Tibial nerve (tissue), 4 donors: ENCODE measurements around the gene CROCC2. TPM values are rescaled to one million over a fixed set of nuclear protein-coding genes. Genes with fewer than 3 reads are reported as not detected.

Experiments
- DNase-seq, 2 donors: peaks; one replicate each; pipeline ENCODE4 v3.0.0-alpha.2; 2019; ENCODE audit warnings: low spot score in 2 of 2
- H3K27ac ChIP-seq, 4 donors: fragments of 200-600 bp; sonication (generic) in 3 of 4; one replicate each; pipeline ENCODE4 v1.5.1; 2017 to 2019; ENCODE audit warnings: mild to moderate bottlenecking in 1 of 4
- H3K27me3 ChIP-seq, 2 donors: fragments of 200-600 bp; sonication (generic) in 1 of 2; one replicate each; pipeline versions ENCODE4 v1.5.1 to v1.6.0; 2017 to 2019
- H3K36me3 ChIP-seq, 3 donors: fragments of 200-600 bp; sonication (generic); one replicate each; pipeline ENCODE4 v1.5.1; 2018 to 2019
- H3K4me1 ChIP-seq, 4 donors: fragments of 200-600 bp; sonication (generic) in 3 of 4; one replicate each; pipeline ENCODE4 v1.5.1; 2017 to 2019
- H3K4me3 ChIP-seq, 4 donors: fragments of 200-600 bp; sonication (generic) in 3 of 4; one replicate each; pipeline ENCODE4 v1.5.1; 2017 to 2019; ENCODE audit warnings: mild to moderate bottlenecking in 1 of 4, moderate library complexity in 1 of 4
- H3K9me3 ChIP-seq, 4 donors: fragments of 200-600 bp; sonication (generic) in 3 of 4; one replicate each; pipeline ENCODE4 v1.5.1; 2017 to 2019
- CTCF ChIP-seq, 5 experiments: fragments of 200-600 bp in 3 of 5; fragments of 450-650 bp in 2 of 5; sonication (generic) in 3 of 5; IDR thresholded peaks; one replicate each; pipeline ENCODE4 v1.5.1; 2016 to 2019; ENCODE audit warnings: antibody characterized with exemption in 5 of 5, mild to moderate bottlenecking in 3 of 5, moderate library complexity in 2 of 5
- EP300 ChIP-seq, 2 donors: sonication (generic); formaldehyde crosslinking; IDR thresholded peaks; one replicate each; pipeline ENCODE4 v1.6.1; 2017; ENCODE audit warnings: antibody characterized with exemption in 2 of 2, mild to moderate bottlenecking in 1 of 2
- POLR2A ChIP-seq, 2 donors: fragments of 450-650 bp; IDR thresholded peaks; one replicate each; pipeline ENCODE4 v1.6.1; 2017; ENCODE audit warnings: antibody characterized with exemption in 2 of 2, mild to moderate bottlenecking in 2 of 2, moderate library complexity in 2 of 2
- WGBS, 2 donors: methylation state at CpG; one replicate each; pipeline ENCODE4 v1.1.5; 2018; 5-methylcytosine and 5-hydroxymethylcytosine counted together
- total RNA-seq, 4 donors: library from RNA; depleted of rRNA; stranded (reverse); fragments of >200 nt; gene quantifications; one replicate each; pipeline ENCODE4 v1.1.0, GENCODE V29; 2016

The CROCC2 gene
- total RNA-seq, 4 donors from 2014 or later, result 0.44 to 1.2 TPM; not detected in 2

GRCh38 chr2:241036964-241037421 is 130.9 kb downstream of the CROCC2 start:
- WGBS, 2 donors, result 70 to 79% methylated on average over 13 to 18 of the region's 18 CpGs
- Histone ChIP-seq H3K9me3 (no peaks in the 10 kb centered on the region), H3K36me3 (peaks cover 0 to 82% (median 0%) of the 10 kb centered on the region in 3 donors), H3K27ac (peak overlapping the region in 1 of 4 donors; percentile 65), H3K27me3 (peaks cover 0 to 5% of the 10 kb centered on the region in 2 donors), H3K4me1 (peaks cover 0 to 22% (median 1%) of the 10 kb centered on the region in 4 donors), H3K4me3 (peak overlapping the region in 2 of 4 donors; percentile 28 to 42)
- no peak for DNase-seq
- TF ChIP-seq EP300 (IDR thresholded peaks at IDR 0.05) (no peak), POLR2A (IDR thresholded peaks at IDR 0.05) (no peak), CTCF (IDR thresholded peaks at IDR 0.05) (no peak)

GRCh38 chr2:241037498-241037897 is 131.4 kb downstream of the CROCC2 start:
- DNase-seq, result no peak
- peaks cover 0 to 22% (median 1%) of the 10 kb centered on the region in 4 donors for H3K4me1 ChIP-seq
- H3K27me3 ChIP-seq, result peaks cover 0 to 5% of the 10 kb centered on the region in 2 donors
- TF ChIP-seq CTCF (IDR thresholded peaks at IDR 0.05), result no peak
- no peak for TF ChIP-seq EP300 (IDR thresholded peaks at IDR 0.05)
- TF ChIP-seq POLR2A (IDR thresholded peaks at IDR 0.05), result no peak
- peak overlapping the region in 1 of 4 donors; percentile 65 for H3K27ac ChIP-seq
- H3K36me3 ChIP-seq, result peaks cover 0 to 82% (median 0%) of the 10 kb centered on the region in 3 donors
- WGBS, 2 donors, result 86 to 90% methylated on average over 4 to 5 of the region's 9 CpGs
- H3K9me3 ChIP-seq, result no peaks in the 10 kb centered on the region
- H3K4me3 ChIP-seq, result no peak overlapping the region

GRCh38 chr2:241038374-241039180 is 132.4 kb downstream of the CROCC2 start:
- H3K36me3 ChIP-seq, result peaks cover 0 to 83% (median 0%) of the 10 kb centered on the region in 3 donors
- peaks cover 0 to 5% of the 10 kb centered on the region in 2 donors for H3K27me3 ChIP-seq
- TF ChIP-seq EP300 (IDR thresholded peaks at IDR 0.05) (no peak), POLR2A (IDR thresholded peaks at IDR 0.05) (no peak), CTCF (IDR thresholded peaks at IDR 0.05) (no peak)
- DNase-seq, result no peak
- H3K9me3 ChIP-seq, result no peaks in the 10 kb centered on the region
- 86% methylated on average over 9 to 14 of the region's 20 CpGs for WGBS, 2 donors
- H3K4me3 ChIP-seq, result no peak overlapping the region
- H3K27ac ChIP-seq, result no peak overlapping the region
- H3K4me1 ChIP-seq, result peaks cover 0 to 22% (median 1%) of the 10 kb centered on the region in 4 donors

GRCh38 chr2:241039416-241039815 is 133.3 kb downstream of the CROCC2 start:
- 88 to 93% methylated on average over 4 of the region's 4 CpGs for WGBS, 2 donors
- Histone ChIP-seq H3K27me3 (peaks cover 0 to 5% of the 10 kb centered on the region in 2 donors), H3K27ac (no peak overlapping the region), H3K9me3 (peaks cover 0 to 5% (median 0%) of the 10 kb centered on the region in 4 donors), H3K4me3 (no peak overlapping the region), H3K4me1 (peaks cover 0 to 22% (median 1%) of the 10 kb centered on the region in 4 donors), H3K36me3 (peaks cover 0 to 79% (median 0%) of the 10 kb centered on the region in 3 donors)
- no peak for DNase-seq
- TF ChIP-seq EP300 (IDR thresholded peaks at IDR 0.05) (no peak), POLR2A (IDR thresholded peaks at IDR 0.05) (no peak), CTCF (IDR thresholded peaks at IDR 0.05) (no peak)
